CD4-positive, alpha-beta T cell treated with Interferon alpha-2 for 1 hour (primary cell): ENCODE data around the gene EID1.

ENCODE experiments used
- DNase-seq, 2 donors: peaks; one replicate each; pipeline ENCODE4 v3.0.0-alpha.2; 2020 to 2022

Gene EID1

DNA sequence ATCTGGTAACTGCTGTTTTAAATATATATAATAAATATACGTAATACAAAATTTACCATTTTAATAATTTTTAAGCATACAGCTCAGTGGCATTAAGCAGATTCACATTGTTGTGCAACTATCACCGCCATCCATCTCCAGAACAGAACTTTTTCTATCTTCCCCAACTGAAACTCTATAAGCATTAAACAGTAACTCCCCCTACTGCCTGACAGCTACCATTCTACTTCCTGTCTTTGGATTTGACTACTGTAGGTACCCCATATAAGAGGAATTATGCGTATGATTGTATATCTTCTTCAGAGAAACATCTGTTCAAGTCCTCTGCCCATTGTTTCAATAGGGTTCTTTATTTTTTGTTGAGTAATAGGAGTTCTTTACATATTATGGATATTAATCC is 36.8 kb downstream of the EID1 start:
- no peak for DNase-seq

DNA sequence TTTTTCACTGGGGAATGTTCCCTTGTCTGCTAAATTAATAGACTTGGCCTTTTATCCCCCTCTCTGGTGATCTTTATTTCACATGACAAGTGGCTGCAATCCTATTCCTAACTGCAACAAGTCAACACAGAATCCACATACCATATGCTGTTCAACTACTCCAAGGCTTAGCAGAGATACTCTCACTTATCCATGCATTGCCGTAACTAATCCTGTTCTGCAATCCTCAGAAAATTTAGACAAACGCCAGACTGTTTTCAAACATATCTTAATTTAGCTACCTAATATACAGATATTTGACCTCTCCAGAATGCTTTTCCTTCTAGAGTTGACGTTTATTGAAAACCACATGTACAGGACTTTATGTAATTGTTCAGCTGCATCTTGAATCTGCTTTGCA is 37.9 kb downstream of the EID1 start:
- no peak for DNase-seq

DNA sequence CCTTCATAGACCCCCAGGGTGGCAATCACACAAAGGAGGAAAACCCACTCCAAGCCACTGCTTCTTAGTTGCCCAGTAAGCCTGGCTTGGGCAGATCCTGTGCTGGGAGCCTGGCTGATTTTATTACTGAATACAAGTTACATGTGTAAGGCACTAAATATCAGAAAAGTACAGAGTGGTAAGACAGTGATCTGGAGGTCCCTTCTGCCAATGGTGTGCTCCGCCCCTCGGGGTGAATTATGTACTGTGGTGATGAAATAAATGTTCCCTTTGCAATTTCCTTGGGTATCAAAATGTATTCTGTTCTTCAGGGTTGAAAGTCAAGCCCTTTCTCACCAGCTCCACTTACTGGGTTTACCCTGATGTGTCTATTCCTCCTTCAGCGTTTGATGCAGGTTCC is 38.8 kb downstream of the EID1 start:
- DNase-seq, result no peak

DNA sequence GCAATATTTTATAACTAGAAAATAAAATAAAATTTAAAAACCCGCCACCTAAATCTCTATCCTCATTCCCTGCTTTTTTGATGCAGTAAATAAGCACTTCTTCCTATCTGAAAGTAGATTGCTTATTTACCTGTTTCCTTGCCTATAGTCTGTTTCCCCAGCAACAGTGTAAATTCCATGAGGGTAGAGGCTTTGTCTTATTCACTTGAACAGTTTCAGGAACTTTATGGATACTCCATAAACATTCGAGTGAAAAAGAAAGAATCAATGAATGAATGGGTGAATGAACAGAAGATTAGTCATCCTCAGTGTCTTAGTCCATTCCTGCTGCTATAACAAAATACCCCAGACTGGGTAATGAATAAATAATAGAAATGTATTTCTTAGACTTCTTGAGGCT is 44.1 kb downstream of the EID1 start:
- no peak for DNase-seq

DNA sequence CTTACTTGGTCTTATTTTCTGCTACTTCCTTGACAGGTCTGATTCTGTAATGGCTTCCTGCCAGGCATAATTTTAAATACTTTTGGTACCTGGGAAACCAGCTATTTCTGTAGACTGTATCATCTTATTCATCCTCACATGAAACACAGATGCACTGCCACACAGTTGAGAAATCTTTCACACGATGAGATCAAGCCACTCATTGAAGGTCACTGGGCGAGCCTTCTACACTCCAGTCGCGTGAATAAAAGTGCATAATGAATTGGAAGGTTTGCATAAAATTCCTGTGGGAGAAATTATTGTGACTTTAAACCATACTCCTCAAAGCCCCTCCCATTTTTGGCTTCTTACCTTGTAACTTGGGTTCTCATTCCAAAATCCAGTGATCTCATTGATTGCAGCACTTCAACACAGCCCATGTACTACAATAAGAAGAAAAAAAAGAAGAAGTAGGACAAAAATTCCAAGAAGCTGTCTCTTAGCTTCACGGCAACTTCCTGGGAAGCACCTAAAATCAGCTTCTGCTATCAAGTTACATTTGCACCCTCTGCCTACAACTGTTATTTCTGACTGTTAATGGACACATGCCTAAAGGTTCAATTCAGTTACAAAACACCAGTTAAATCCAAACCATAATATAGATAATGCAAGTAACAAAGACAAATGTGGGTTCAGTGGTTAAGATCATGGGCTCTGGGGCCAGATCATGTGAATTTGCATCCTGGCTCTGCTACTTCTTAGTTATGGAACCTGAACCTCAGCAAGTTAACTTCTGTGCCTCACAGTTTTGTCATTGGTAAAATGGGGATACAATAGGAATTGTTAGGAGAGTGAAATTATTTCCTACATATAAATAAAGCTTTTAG is 46.8 kb downstream of the EID1 start:
- no peak for DNase-seq

DNA sequence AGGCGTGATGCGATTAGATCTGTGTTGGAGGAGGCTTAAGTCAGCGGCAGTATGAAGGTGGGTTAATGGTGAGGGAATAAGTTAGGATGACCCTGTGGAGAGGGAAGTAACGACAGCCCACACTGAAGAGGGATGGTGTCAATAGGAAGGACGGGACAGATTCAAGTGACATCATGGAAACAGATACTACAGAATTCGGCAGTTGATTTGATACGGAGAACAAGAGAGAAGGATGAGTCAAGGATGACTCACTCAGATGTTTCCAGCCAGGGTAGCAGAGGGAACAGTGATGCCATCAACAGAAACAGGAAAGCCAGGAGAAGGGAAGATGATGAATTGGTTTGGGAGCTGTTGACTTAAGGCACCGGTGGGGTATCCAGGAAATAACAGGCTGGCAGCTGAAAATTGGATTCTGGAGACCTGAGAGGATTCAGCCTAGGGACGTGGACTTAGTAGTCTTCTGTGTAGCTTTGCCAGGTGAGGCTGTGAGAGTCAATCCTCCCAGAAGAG is 47.8 kb downstream of the EID1 start:
- DNase-seq, result no peak

DNA sequence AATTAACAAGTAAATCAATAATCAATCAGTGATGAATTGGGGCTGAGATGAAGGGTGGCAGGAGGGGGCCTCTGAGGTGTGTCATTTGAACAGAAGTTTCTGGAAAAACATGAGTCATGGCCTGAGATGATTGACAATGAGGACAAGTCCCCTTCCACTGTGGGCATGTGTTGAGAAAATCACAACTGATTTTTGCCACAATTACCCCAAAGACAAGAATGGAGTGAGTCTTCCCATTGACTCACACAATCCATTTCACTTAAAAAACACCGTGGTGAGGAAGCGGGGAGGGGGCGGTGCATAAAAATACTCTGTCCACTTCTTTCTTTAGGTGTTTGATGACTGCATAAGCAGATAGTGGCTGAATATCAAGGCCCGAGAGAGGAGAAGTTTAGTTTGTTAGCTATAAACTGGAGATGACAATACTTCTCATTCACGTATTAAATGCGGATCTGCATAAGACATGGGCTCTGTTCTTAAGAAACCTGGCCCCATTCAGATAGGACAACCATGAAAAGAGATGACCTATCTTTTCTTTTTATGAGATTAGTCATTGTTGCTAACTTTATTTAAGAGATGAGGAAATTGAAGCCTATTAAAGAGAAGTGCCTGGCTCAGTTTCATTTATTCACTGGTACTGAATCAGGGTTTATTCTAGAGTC is 51.1 kb downstream of the EID1 start:
- DNase-seq, result no peak

DNA sequence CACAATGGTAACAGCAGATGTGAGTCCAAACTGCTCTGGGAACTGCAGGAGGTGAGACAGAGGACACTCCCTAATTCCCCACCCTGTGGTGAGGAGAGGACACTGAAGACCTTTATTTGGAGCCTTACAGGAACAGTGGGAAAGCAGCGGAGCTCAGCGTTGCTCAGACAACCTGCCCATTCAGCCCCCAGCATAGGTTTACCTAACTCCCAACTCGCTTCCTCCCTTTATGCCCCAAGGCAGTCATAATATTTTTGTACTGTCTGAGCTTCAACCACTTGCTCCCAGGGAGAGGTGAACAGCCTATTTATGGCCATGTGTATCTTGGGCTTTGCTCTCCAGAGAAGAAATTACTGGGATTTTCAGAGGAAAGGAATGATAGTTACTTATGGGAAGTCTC is 51.7 kb downstream of the EID1 start:
- DNase-seq, result no peak
